GM23248 (cell line): ENCODE measurements around the gene MB21D2. TPM values are rescaled to one million over a fixed set of nuclear protein-coding genes. Genes with fewer than 3 reads are reported as not detected.

Source experiments
- DNase-seq: peaks from one replicate; pipeline ENCODE4 v3.0.0-alpha.2; 2015
- H2AFZ ChIP-seq: fragments of 200-600 bp; sonication (generic); 2 replicates; pipeline ENCODE4 v1.6.1; 2016; ENCODE audit warnings: antibody characterized with exemption
- H3F3A ChIP-seq: fragments of 200-600 bp; sonication (generic); 2 replicates; pipeline ENCODE4 v1.6.1; 2016; ENCODE audit warnings: mild to moderate bottlenecking, antibody characterized with exemption, mixed run types; ENCODE audit not compliant: insufficient read depth
- H3K27ac ChIP-seq: fragments of 200-600 bp; sonication (generic); 2 replicates; pipeline ENCODE4 v1.5.1; 2016; ENCODE audit warnings: mild to moderate bottlenecking
- H3K27me3 ChIP-seq: fragments of 200-600 bp; sonication (generic); replicated peaks from 2 replicates; pipeline ENCODE4 v1.6.1; 2016; ENCODE audit warnings: mild to moderate bottlenecking; ENCODE audit not compliant: insufficient read depth
- H3K36me3 ChIP-seq: fragments of 200-600 bp; sonication (generic); 2 replicates; pipeline ENCODE4 v1.6.1; 2016; ENCODE audit warnings: low read depth, mild to moderate bottlenecking
- H3K4me1 ChIP-seq: fragments of 200-600 bp; sonication (generic); 2 replicates; pipeline ENCODE4 v1.6.1; 2016; ENCODE audit warnings: mild to moderate bottlenecking; ENCODE audit not compliant: insufficient read depth
- H3K4me2 ChIP-seq: fragments of 200-600 bp; sonication (generic); one replicate; pipeline ENCODE4 v1.6.1; 2016; ENCODE audit warnings: mild to moderate bottlenecking; ENCODE audit not compliant: unreplicated experiment
- H3K4me3 ChIP-seq: fragments of 200-600 bp; sonication (generic); 2 replicates; pipeline ENCODE4 v1.5.1; 2016; ENCODE audit warnings: mild to moderate bottlenecking
- H3K79me2 ChIP-seq: fragments of 200-600 bp; sonication (generic); 2 replicates; pipeline ENCODE4 v1.6.1; 2016; ENCODE audit warnings: mild to moderate bottlenecking; ENCODE audit not compliant: insufficient read depth
- H3K9ac ChIP-seq: fragments of 200-600 bp; sonication (generic); 2 replicates; pipeline ENCODE4 v1.6.1; 2016; ENCODE audit warnings: mild to moderate bottlenecking
- H3K9me2 ChIP-seq: fragments of 200-600 bp; sonication (generic); 2 replicates; pipeline ENCODE4 v1.6.1; 2016; ENCODE audit warnings: mixed run types, mild to moderate bottlenecking, moderate library complexity; ENCODE audit not compliant: insufficient read depth
- H3K9me3 ChIP-seq: fragments of 200-600 bp; sonication (generic); one replicate; pipeline ENCODE4 v1.6.1; 2017; ENCODE audit warnings: low read depth
- H4K20me1 ChIP-seq: fragments of 200-600 bp; sonication (generic); 2 replicates; pipeline ENCODE4 v1.6.0; 2016; ENCODE audit not compliant: insufficient read depth
- EZH2 ChIP-seq: fragments of 200-600 bp; sonication (generic); IDR thresholded peaks from 2 replicates; pipeline ENCODE4 v1.6.1; 2018; ENCODE audit warnings: antibody characterized with exemption, mild to moderate bottlenecking; ENCODE audit not compliant: insufficient read depth, poor library complexity, severe bottlenecking
- EZH2phosphoT487 ChIP-seq: fragments of 200-600 bp; sonication (generic); IDR thresholded peaks from 2 replicates; pipeline ENCODE4 v1.6.1; 2018; ENCODE audit warnings: antibody characterized with exemption, moderate library complexity, mild to moderate bottlenecking, low read depth; ENCODE audit not compliant: insufficient read depth
- WGBS, 2 experiments: methylation state at CpG; one replicate each; pipeline ENCODE4 v1.1.6; 2015 to 2017; ENCODE audit warnings: low lambda C conversion rate in 2 of 2, low coverage in 1 of 2; ENCODE audit errors: missing lambda C conversion rate in 2 of 2; 5-methylcytosine and 5-hydroxymethylcytosine counted together
- in situ Hi-C: fragments of 300-500 bp; cut with MboI; formaldehyde crosslinking; loops from 2 replicates; pipeline ENCODE4 v1.15.0; 2020
- polyA plus RNA-seq: library from polyadenylated mRNA; unstranded; fragments of >200 nt; fragmentation: Nextera tagmentation; extraction: Ambion mirVana; gene quantifications from 2 replicates; pipeline ENCODE4 v1.2.1, GENCODE V29; 2016
- total RNA-seq: library from RNA; depleted of rRNA; stranded (reverse); fragments of >200 nt; shearing (Covaris generic); gene quantifications from 2 replicates; pipeline ENCODE4 v1.2.3, GENCODE V29; 2014

MB21D2 gene
- total and polyA plus RNA-seq, 2 experiments from 2014 or later, result 10.9 to 26.4 TPM

DNA sequence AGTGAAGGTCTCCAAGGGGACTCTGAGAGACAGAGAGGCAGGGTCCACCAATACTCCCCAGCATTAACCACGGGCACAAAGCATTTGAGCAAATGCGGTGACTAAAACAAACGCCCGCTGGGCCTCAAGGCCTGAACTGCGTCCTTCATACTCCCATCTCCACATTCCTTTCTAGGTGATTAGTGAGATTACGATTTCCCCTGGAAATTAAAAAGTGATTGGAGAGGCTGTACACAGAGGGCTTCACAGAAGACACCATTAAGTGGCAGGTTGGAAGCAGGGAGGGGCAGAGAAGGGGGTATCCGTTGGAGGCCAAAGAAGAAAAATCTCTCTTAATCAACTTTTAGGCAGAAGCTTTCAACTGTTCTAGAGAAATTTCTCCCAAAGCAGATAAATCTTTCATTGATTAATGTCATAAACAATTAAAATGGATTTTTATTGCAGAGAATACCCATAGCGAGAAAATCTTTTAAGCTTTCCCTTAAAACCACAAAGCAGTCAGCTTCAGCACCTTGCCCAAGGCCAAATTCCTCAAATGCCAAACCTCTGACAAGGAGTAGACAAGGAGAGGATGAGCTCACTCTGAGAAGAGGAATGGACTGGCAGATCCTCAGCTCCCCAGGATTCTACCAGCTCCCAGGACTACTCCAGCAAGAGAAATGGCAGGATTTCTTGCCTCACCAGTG lies 38.2 kb downstream of the MB21D2 start:
- no peaks in the 10 kb centered on the region for H3K9me3 ChIP-seq
- H4K20me1 ChIP-seq, result no peaks in the 10 kb centered on the region
- in situ Hi-C loops, result no loop called here
- no peaks in the 10 kb centered on the region for H3K36me3 ChIP-seq
- H3F3A ChIP-seq, result peaks cover 52% of the 10 kb centered on the region
- H2AFZ ChIP-seq, result no peak overlapping the region
- H3K9me2 ChIP-seq, result no peaks in the 10 kb centered on the region
- TF ChIP-seq EZH2 (no peak), EZH2phosphoT487 (0 out of 2 replicates have a peak, but pooled peaks have one; percentile 33)
- peak overlapping the region; percentile 63 for H3K4me2 ChIP-seq
- WGBS, 2 experiments, result 39 to 42% methylated on average over 8 of the region's 8 CpGs
- peak overlapping the region; percentile 70 for H3K27ac ChIP-seq
- peak; percentile 96 for DNase-seq
- H3K79me2 ChIP-seq, result peaks cover 37% of the 10 kb centered on the region
- H3K9ac ChIP-seq, result peak overlapping the region; percentile 39
- H3K4me1 ChIP-seq, result peaks cover 45% of the 10 kb centered on the region
- H3K27me3 ChIP-seq, result no peaks in the 10 kb centered on the region
- peak overlapping the region; percentile 27 for H3K4me3 ChIP-seq

DNA sequence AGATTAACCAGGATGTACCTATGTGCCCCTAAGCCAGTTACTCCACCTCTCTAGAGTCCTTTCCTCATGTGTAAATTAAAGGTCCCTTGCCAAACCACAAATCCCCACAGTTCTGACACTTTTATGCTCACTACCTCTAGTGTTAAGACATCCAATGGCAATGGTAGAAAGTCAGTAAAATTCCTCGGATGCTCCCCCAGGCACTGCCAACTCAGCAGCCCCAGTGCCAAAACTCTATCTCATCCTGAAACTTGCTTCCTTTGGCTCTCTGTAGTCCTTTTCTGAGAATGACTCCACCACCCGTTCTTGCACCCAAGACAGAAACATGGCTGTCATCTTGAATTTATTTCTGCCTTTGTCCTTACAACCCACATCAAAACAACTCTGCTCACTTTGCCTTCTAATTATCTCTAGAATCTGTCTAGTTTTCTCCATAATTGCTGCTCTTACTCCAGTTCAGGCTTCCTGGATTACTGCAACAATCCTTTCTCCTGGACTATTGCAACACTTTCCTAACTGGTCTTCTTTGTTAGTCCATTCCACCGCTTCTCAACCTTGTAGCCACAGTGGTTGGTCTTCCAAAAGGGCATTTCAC lies 41.6 kb downstream of the MB21D2 start:
- 36 to 39% methylated on average over 3 of the region's 3 CpGs for WGBS, 2 experiments
- no peaks in the 10 kb centered on the region for H3K9me2 ChIP-seq
- H3K4me1 ChIP-seq, result peaks cover 29% of the 10 kb centered on the region
- H3K4me3 ChIP-seq, result 0 out of 2 replicates have a peak overlapping the region, but pooled peaks have one; percentile 20
- peaks cover 70% of the 10 kb centered on the region for H3K79me2 ChIP-seq
- H3K9ac ChIP-seq, result 0 out of 2 replicates have a peak overlapping the region, but pooled peaks have one; percentile 13
- no peaks in the 10 kb centered on the region for H3K27me3 ChIP-seq
- no peaks in the 10 kb centered on the region for H3K36me3 ChIP-seq
- no peaks in the 10 kb centered on the region for H3K9me3 ChIP-seq
- peak overlapping the region; percentile 13 for H3K4me2 ChIP-seq
- H3K27ac ChIP-seq, result peak overlapping the region; percentile 53
- DNase-seq, result peak; percentile 64
- no peak overlapping the region for H2AFZ ChIP-seq
- H3F3A ChIP-seq, result peaks cover 45% of the 10 kb centered on the region
- TF ChIP-seq EZH2phosphoT487, result no peak
- TF ChIP-seq EZH2, result no peak
- H4K20me1 ChIP-seq, result no peaks in the 10 kb centered on the region
- in situ Hi-C loops, result no loop called here

DNA sequence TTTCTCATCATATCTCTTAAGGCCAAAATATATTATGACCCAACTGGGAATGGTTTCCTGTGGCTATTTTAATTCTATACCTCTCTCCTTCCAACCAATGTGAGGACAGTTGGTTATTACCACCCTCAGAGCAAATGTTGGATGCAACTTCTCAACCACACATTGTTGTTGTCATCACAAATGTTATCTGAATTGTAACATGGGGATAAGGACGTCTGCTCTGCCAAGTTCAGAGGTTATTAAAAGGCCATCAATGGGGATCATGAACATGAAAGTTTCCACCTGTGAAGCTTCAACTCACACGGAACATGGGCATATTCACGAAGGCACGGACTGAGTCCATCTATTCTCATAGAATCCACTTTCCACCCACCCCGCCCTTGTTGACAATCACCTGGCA lies 46.8 kb downstream of the MB21D2 start:
- TF ChIP-seq EZH2phosphoT487 (no peak), EZH2 (no peak)
- WGBS, 2 experiments, result 92 to 93% methylated on average over 5 of the region's 5 CpGs
- no peak for DNase-seq
- H3F3A ChIP-seq, result peaks cover 24% of the 10 kb centered on the region
- in situ Hi-C loops, result no loop called here
- H3K4me2 ChIP-seq, result no peak overlapping the region
- no peak overlapping the region for H3K27ac ChIP-seq
- H3K4me1 ChIP-seq, result peaks cover 18% of the 10 kb centered on the region
- no peak overlapping the region for H2AFZ ChIP-seq
- H3K4me3 ChIP-seq, result no peak overlapping the region
- no peaks in the 10 kb centered on the region for H3K27me3 ChIP-seq
- H4K20me1 ChIP-seq, result no peaks in the 10 kb centered on the region
- H3K9me3 ChIP-seq, result no peaks in the 10 kb centered on the region
- no peak overlapping the region for H3K9ac ChIP-seq
- H3K79me2 ChIP-seq, result peaks cover 89% of the 10 kb centered on the region
- H3K36me3 ChIP-seq, result no peaks in the 10 kb centered on the region
- no peaks in the 10 kb centered on the region for H3K9me2 ChIP-seq

DNA sequence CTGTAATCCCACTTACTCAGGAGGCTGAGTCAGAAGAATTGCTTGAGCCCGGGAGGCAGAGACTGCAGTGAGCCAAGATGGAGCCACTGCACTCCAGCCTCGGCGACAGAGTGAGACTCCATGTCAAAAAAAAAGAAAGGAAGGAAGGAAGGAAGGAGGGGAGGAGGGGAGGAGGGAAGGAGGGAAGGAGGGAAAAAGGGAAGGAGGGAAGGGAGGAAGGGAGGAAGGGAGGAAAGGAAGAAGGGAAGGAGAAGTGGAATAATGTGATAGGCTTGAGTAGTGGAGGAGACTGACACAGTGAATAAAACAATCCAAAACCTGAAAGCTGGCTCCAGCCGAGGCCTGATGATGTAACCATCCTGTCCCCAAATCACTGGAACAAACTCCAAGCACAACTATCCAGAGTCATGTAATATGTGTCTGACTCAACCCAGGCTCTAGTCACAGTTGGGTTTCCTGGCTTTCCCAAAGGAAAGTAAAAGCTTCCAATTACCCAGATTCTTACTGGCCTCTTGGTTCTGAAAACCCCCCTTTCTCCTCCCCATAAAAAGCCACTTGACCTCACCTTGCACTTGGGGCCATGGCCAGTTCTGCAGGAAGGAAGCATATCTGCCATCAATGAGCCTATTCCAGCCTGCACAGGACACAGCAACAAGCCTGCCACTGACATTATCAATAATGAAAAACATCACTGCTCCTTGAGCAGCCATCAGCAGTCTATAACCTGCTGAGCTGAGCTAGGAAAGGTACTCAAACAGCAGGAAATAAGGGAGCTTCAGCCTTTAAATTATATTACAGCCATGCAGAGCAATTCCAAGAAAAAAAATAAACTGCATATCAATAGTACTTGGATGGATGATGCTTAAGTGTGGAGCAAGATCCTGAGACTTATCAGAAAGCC lies 48.3 kb downstream of the MB21D2 start:
- no peaks in the 10 kb centered on the region for H3K9me2 ChIP-seq
- no peaks in the 10 kb centered on the region for H3K27me3 ChIP-seq
- TF ChIP-seq EZH2phosphoT487 (no peak), EZH2 (no peak)
- no peaks in the 10 kb centered on the region for H3K36me3 ChIP-seq
- DNase-seq, result peak; percentile 82
- H3K27ac ChIP-seq, result peak overlapping the region; percentile 67
- H4K20me1 ChIP-seq, result no peaks in the 10 kb centered on the region
- peaks cover 13% of the 10 kb centered on the region for H3K4me1 ChIP-seq
- no peaks in the 10 kb centered on the region for H3K9me3 ChIP-seq
- WGBS, 2 experiments, result 37% methylated on average over 4 of the region's 4 CpGs
- peaks cover 16% of the 10 kb centered on the region for H3F3A ChIP-seq
- H3K4me3 ChIP-seq, result peak overlapping the region; percentile 43
- H3K9ac ChIP-seq, result peak overlapping the region; percentile 41
- H3K79me2 ChIP-seq, result peaks cover 93% of the 10 kb centered on the region
- in situ Hi-C loops, result no loop called here
- no peak overlapping the region for H2AFZ ChIP-seq
- peak overlapping the region; percentile 59 for H3K4me2 ChIP-seq
